ENCODE results near the gene NFAT5. TPM values are rescaled to one million over a fixed set of nuclear protein-coding genes. Genes with fewer than 3 reads are reported as not detected.

Gene NFAT5
- total and polyA plus RNA-seq, 9 donors, result 8.2 to 47.9 (median 37.0) TPM

- Histone ChIP-seq H3K36me3 (no peaks in the 10 kb centered on the region), H3K4me1 (ENCODE audit: insufficient read depth) (no peaks in the 10 kb centered on the region), H3K27ac (no peak overlapping the region), H3K9me3 (no peaks in the 10 kb centered on the region), H3K27me3 (no peaks in the 10 kb centered on the region), H3K4me3 (no peak overlapping the region)
- 84 to 90% (median 88%) methylated on average over 3 of the region's 3 CpGs for WGBS, 3 donors
- TF ChIP-seq CTCF (IDR thresholded peaks at IDR 0.05) (no peak), POLR2A (IDR thresholded peaks at IDR 0.05) (no peak), EP300 (IDR thresholded peaks at IDR 0.05) (no peak)
- intact Hi-C loops (cut with DNase I), result no loop called here
- no peak for DNase-seq
Observed at GRCh38 chr16:69654280-69654931, 88.6 kb downstream of the NFAT5 start.

GRCh38 chr16:69660166-69660565 is 94.4 kb downstream of the NFAT5 start:
- no peaks in the 10 kb centered on the region for H3K27me3 ChIP-seq
- intact Hi-C loops (cut with DNase I), result no loop called here
- TF ChIP-seq EP300 (IDR thresholded peaks at IDR 0.05), result no peak
- no peak for TF ChIP-seq CTCF (IDR thresholded peaks at IDR 0.05)
- no peak for TF ChIP-seq POLR2A (IDR thresholded peaks at IDR 0.05)
- no peak overlapping the region for H3K4me3 ChIP-seq
- no peak overlapping the region for H3K27ac ChIP-seq
- no peaks in the 10 kb centered on the region for H3K4me1 ChIP-seq (ENCODE audit: insufficient read depth)
- no peaks in the 10 kb centered on the region for H3K9me3 ChIP-seq
- no peaks in the 10 kb centered on the region for H3K36me3 ChIP-seq
- DNase-seq, result no peak
- WGBS, 3 donors, result 84 to 95% (median 92%) methylated on average over 4 of the region's 4 CpGs

GRCh38 chr16:69662901-69663300 is 97.1 kb downstream of the NFAT5 start:
- Histone ChIP-seq H3K27ac (no peak overlapping the region), H3K9me3 (no peaks in the 10 kb centered on the region), H3K4me1 (ENCODE audit: insufficient read depth) (no peaks in the 10 kb centered on the region), H3K36me3 (no peaks in the 10 kb centered on the region), H3K27me3 (no peaks in the 10 kb centered on the region), H3K4me3 (no peak overlapping the region)
- intact Hi-C loops (cut with DNase I), result no loop called here
- TF ChIP-seq EP300 (IDR thresholded peaks at IDR 0.05) (no peak), CTCF (IDR thresholded peaks at IDR 0.05) (no peak), POLR2A (IDR thresholded peaks at IDR 0.05) (no peak)
- no peak for DNase-seq
- 67 to 82% (median 73%) methylated on average over 1 of the region's 1 CpG for WGBS, 3 donors

- TF ChIP-seq EP300 (IDR thresholded peaks at IDR 0.05), result no peak
- no peak for TF ChIP-seq CTCF (IDR thresholded peaks at IDR 0.05)
- no peak for TF ChIP-seq POLR2A (IDR thresholded peaks at IDR 0.05)
- Histone ChIP-seq H3K27me3 (no peaks in the 10 kb centered on the region), H3K36me3 (no peaks in the 10 kb centered on the region), H3K4me3 (no peak overlapping the region), H3K27ac (no peak overlapping the region), H3K9me3 (no peaks in the 10 kb centered on the region), H3K4me1 (ENCODE audit: insufficient read depth) (no peaks in the 10 kb centered on the region)
- no peak for DNase-seq
- intact Hi-C loops (cut with DNase I), result no loop called here
Observed at GRCh38 chr16:69663846-69664245, 98.1 kb downstream of the NFAT5 start.

Data from ovary (tissue), 9 donors.